ENCODE measurements around the gene RPS27L. TPM values are rescaled to one million over a fixed set of nuclear protein-coding genes. Genes with fewer than 3 reads are reported as not detected.
A peak's percentile ranks its signal among the peaks of the same experiment; 100 is the strongest.

RPS27L gene
- total RNA-seq, 1 experiment from 2014 or later = 133 TPM

DNA sequence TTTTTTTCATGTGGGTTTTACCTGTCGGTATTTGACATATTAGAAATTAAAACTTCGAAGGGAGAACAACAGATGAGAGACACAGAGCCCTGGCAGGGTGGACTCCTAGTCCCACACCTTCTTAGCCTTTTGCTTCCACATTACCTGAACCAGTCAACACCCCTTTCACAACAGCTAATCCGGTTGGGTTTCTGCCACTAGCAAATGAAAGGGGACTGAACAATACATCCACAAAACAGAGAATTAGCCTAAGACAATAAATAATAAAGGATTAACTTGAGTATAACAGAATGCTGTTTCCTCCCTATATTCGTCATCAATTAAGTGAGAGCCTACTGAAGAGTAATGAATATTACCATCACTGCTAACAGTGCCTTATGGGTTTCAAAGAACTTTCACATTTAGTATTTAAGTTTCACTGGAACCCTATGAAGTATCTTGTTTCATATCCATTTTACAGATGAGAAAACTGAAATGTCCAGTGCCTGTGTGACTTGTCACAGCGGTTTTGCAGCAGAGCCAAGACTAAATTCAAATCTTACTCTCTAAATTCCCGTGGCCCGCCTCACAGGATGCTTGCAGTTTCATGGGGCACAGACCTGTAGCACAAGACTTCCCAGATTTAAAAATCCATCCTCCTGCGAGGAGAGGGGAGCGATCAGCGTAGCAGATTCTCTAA, 31.1 kb upstream of the RPS27L start (continued):
- TF ChIP-seq, protein P1, sequence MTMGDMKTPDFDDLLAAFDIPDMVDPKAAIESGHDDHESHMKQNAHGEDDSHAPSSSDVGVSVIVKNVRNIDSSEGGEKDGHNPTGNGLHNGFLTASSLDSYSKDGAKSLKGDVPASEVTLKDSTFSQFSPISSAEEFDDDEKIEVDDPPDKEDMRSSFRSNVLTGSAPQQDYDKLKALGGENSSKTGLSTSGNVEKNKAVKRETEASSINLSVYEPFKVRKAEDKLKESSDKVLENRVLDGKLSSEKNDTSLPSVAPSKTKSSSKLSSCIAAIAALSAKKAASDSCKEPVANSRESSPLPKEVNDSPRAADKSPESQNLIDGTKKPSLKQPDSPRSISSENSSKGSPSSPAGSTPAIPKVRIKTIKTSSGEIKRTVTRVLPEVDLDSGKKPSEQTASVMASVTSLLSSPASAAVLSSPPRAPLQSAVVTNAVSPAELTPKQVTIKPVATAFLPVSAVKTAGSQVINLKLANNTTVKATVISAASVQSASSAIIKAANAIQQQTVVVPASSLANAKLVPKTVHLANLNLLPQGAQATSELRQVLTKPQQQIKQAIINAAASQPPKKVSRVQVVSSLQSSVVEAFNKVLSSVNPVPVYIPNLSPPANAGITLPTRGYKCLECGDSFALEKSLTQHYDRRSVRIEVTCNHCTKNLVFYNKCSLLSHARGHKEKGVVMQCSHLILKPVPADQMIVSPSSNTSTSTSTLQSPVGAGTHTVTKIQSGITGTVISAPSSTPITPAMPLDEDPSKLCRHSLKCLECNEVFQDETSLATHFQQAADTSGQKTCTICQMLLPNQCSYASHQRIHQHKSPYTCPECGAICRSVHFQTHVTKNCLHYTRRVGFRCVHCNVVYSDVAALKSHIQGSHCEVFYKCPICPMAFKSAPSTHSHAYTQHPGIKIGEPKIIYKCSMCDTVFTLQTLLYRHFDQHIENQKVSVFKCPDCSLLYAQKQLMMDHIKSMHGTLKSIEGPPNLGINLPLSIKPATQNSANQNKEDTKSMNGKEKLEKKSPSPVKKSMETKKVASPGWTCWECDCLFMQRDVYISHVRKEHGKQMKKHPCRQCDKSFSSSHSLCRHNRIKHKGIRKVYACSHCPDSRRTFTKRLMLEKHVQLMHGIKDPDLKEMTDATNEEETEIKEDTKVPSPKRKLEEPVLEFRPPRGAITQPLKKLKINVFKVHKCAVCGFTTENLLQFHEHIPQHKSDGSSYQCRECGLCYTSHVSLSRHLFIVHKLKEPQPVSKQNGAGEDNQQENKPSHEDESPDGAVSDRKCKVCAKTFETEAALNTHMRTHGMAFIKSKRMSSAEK (CRISPR knock-in tag; IDR thresholded peaks at IDR 0.05; ENCODE audit: borderline replicate concordance) = no peak

DNA sequence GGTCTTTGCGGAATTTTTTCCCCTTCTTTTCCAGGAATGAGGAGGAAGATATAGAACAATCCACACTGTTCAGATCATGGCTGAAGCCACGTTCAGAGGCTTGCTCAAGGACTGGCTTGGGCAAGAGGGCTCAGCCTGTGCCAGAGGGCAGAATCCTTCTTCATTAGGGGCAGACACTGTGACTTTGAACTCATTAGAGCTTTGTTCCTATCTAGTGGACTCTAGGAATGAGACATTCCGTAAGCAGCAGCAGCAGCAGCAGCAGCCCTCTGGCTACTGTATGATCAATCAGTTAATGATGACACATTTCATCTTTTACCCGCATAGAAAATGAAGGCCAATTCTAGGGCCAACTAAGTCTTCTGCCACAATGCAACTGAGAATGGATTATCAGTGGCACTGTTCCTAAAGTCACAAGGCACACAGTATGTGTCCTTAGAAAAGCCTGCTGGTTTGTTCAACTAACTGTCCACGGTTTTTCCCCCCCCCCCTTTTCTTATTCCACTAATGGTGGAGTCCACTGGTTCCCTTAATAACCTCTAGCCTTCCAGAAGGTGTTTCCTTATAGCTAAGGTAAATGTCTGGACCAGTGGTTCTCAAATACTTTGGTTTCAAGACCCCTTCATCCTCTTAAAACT, 30.4 kb upstream of the RPS27L start:
- peaks cover 31% of the 10 kb centered on the region for H3K4me1 Mint-ChIP-seq
- no peaks in the 10 kb centered on the region for H3K36me3 Mint-ChIP-seq
- ChIA-PET POLR2A (no interaction called here), CTCF (interaction anchor here (0.5 to 0.6 kb wide), 2 partner anchors 25 to 68 kb away, joined by 3 to 4 read pairs; no protein-coding TSS in a partner anchor)
- no peaks in the 10 kb centered on the region; the same call in 1 of the 2 replicates for H3K27me3 Mint-ChIP-seq (ENCODE audit: low read depth)
- peak overlapping the region; percentile 79 for H3K4me3 Mint-ChIP-seq
- H3K9me3 Mint-ChIP-seq = no peaks in the 10 kb centered on the region
- ATAC-seq (no peak), DNase-seq (ENCODE audit: low spot score) (no peak)
- H3K27ac Mint-ChIP-seq = no peak overlapping the region
- TF ChIP-seq GABPB1 (CRISPR knock-in tag; IDR thresholded peaks at IDR 0.05) = no peak
- no peak for TF ChIP-seq FOXK1 (CRISPR knock-in tag; IDR thresholded peaks at IDR 0.05)
- TF ChIP-seq, protein P2, sequence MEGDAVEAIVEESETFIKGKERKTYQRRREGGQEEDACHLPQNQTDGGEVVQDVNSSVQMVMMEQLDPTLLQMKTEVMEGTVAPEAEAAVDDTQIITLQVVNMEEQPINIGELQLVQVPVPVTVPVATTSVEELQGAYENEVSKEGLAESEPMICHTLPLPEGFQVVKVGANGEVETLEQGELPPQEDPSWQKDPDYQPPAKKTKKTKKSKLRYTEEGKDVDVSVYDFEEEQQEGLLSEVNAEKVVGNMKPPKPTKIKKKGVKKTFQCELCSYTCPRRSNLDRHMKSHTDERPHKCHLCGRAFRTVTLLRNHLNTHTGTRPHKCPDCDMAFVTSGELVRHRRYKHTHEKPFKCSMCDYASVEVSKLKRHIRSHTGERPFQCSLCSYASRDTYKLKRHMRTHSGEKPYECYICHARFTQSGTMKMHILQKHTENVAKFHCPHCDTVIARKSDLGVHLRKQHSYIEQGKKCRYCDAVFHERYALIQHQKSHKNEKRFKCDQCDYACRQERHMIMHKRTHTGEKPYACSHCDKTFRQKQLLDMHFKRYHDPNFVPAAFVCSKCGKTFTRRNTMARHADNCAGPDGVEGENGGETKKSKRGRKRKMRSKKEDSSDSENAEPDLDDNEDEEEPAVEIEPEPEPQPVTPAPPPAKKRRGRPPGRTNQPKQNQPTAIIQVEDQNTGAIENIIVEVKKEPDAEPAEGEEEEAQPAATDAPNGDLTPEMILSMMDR (IDR thresholded peaks at IDR 0.05) = no peak
- no peak for TF ChIP-seq SMAD4 (CRISPR knock-in tag; IDR thresholded peaks at IDR 0.05)
- TF ChIP-seq TP53 (CRISPR knock-in tag; IDR thresholded peaks at IDR 0.05) = no peak
- TF ChIP-seq ZNF671 (CRISPR knock-in tag; IDR thresholded peaks at IDR 0.05) = no peak
- no peak for TF ChIP-seq ZNF263 (CRISPR knock-in tag; IDR thresholded peaks at IDR 0.05; ENCODE audit: low read depth)
- TF ChIP-seq, protein P3, sequence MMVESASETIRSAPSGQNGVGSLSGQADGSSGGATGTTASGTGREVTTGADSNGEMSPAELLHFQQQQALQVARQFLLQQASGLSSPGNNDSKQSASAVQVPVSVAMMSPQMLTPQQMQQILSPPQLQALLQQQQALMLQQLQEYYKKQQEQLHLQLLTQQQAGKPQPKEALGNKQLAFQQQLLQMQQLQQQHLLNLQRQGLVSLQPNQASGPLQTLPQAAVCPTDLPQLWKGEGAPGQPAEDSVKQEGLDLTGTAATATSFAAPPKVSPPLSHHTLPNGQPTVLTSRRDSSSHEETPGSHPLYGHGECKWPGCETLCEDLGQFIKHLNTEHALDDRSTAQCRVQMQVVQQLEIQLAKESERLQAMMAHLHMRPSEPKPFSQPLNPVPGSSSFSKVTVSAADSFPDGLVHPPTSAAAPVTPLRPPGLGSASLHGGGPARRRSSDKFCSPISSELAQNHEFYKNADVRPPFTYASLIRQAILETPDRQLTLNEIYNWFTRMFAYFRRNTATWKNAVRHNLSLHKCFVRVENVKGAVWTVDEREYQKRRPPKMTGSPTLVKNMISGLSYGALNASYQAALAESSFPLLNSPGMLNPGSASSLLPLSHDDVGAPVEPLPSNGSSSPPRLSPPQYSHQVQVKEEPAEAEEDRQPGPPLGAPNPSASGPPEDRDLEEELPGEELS (CRISPR knock-in tag; IDR thresholded peaks at IDR 0.05) = no peak
- TF ChIP-seq, protein P4, sequence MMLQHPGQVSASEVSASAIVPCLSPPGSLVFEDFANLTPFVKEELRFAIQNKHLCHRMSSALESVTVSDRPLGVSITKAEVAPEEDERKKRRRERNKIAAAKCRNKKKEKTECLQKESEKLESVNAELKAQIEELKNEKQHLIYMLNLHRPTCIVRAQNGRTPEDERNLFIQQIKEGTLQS (CRISPR knock-in tag; conservative IDR thresholded peaks at IDR 0.05) = no peak
- no peak for TF ChIP-seq IRF2 (CRISPR knock-in tag; IDR thresholded peaks at IDR 0.05; ENCODE audit: borderline replicate concordance, low read depth)
- TF ChIP-seq PRRX2 (CRISPR knock-in tag; IDR thresholded peaks at IDR 0.05) = no peak
- TF ChIP-seq, protein P5, sequence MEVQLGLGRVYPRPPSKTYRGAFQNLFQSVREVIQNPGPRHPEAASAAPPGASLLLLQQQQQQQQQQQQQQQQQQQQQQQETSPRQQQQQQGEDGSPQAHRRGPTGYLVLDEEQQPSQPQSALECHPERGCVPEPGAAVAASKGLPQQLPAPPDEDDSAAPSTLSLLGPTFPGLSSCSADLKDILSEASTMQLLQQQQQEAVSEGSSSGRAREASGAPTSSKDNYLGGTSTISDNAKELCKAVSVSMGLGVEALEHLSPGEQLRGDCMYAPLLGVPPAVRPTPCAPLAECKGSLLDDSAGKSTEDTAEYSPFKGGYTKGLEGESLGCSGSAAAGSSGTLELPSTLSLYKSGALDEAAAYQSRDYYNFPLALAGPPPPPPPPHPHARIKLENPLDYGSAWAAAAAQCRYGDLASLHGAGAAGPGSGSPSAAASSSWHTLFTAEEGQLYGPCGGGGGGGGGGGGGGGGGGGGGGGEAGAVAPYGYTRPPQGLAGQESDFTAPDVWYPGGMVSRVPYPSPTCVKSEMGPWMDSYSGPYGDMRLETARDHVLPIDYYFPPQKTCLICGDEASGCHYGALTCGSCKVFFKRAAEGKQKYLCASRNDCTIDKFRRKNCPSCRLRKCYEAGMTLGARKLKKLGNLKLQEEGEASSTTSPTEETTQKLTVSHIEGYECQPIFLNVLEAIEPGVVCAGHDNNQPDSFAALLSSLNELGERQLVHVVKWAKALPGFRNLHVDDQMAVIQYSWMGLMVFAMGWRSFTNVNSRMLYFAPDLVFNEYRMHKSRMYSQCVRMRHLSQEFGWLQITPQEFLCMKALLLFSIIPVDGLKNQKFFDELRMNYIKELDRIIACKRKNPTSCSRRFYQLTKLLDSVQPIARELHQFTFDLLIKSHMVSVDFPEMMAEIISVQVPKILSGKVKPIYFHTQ (CRISPR knock-in tag; IDR thresholded peaks at IDR 0.05) = no peak
- TF ChIP-seq NFATC4 (CRISPR knock-in tag; IDR thresholded peaks at IDR 0.05) = no peak
- TF ChIP-seq JUN (CRISPR knock-in tag; IDR thresholded peaks at IDR 0.05) = no peak
- TF ChIP-seq TEAD4 (CRISPR knock-in tag; IDR thresholded peaks at IDR 0.05) = no peak
- TF ChIP-seq, protein P6, sequence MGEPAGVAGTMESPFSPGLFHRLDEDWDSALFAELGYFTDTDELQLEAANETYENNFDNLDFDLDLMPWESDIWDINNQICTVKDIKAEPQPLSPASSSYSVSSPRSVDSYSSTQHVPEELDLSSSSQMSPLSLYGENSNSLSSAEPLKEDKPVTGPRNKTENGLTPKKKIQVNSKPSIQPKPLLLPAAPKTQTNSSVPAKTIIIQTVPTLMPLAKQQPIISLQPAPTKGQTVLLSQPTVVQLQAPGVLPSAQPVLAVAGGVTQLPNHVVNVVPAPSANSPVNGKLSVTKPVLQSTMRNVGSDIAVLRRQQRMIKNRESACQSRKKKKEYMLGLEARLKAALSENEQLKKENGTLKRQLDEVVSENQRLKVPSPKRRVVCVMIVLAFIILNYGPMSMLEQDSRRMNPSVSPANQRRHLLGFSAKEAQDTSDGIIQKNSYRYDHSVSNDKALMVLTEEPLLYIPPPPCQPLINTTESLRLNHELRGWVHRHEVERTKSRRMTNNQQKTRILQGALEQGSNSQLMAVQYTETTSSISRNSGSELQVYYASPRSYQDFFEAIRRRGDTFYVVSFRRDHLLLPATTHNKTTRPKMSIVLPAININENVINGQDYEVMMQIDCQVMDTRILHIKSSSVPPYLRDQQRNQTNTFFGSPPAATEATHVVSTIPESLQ (CRISPR knock-in tag; IDR thresholded peaks at IDR 0.05) = no peak
- TF ChIP-seq KAT7 (CRISPR knock-in tag; IDR thresholded peaks at IDR 0.05; ENCODE audit: borderline replicate concordance) = no peak
- no peak for TF ChIP-seq SOX15 (CRISPR knock-in tag; IDR thresholded peaks at IDR 0.05)
